OCI-LY3 (cell line): ENCODE measurements around the gene SLC25A21.

ENCODE experiments used
- EZH2phosphoT487 ChIP-seq: fragments of 200-600 bp; shearing (Covaris generic); IDR thresholded peaks from 2 replicates; pipeline ENCODE4 v1.6.1; 2018; ENCODE audit warnings: antibody characterized with exemption, mixed run types, low read depth
- TF ChIP-seq, protein P1 (sequence below): fragments of 200-600, 300-600 bp; sonication (generic); IDR thresholded peaks from 2 replicates; pipeline ENCODE4 v1.5.1; 2014; ENCODE audit warnings: antibody characterized with exemption, low read length, low read depth

DNA sequence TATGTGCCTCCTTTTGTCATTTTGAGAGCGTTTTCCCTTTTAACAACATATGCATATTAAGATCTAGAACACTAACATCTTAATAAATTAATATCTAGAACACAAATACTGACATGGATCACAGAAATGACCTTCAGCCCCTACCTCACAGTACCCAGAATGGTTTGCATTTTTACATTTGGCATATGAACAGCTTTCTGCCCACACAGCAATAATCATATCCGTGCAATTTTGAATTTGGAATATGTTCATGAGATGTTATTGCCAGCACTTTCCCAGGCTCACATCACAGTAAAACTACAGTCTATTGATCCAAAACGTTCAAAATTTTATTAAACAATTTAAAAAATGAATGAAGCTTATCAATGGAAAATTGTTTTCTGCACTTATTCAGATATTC is 114.6 kb downstream of the SLC25A21 start:
- TF ChIP-seq, protein P1, sequence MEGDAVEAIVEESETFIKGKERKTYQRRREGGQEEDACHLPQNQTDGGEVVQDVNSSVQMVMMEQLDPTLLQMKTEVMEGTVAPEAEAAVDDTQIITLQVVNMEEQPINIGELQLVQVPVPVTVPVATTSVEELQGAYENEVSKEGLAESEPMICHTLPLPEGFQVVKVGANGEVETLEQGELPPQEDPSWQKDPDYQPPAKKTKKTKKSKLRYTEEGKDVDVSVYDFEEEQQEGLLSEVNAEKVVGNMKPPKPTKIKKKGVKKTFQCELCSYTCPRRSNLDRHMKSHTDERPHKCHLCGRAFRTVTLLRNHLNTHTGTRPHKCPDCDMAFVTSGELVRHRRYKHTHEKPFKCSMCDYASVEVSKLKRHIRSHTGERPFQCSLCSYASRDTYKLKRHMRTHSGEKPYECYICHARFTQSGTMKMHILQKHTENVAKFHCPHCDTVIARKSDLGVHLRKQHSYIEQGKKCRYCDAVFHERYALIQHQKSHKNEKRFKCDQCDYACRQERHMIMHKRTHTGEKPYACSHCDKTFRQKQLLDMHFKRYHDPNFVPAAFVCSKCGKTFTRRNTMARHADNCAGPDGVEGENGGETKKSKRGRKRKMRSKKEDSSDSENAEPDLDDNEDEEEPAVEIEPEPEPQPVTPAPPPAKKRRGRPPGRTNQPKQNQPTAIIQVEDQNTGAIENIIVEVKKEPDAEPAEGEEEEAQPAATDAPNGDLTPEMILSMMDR = no peak
- no peak for TF ChIP-seq EZH2phosphoT487
